ENCODE results near the gene LCLAT1.
"Not testable (repeated sequence)": the region's sequence is repeated elsewhere in the genome, so short reads cannot be mapped to it uniquely, and the experiment has no call there.

The LCLAT1 gene

DNA sequence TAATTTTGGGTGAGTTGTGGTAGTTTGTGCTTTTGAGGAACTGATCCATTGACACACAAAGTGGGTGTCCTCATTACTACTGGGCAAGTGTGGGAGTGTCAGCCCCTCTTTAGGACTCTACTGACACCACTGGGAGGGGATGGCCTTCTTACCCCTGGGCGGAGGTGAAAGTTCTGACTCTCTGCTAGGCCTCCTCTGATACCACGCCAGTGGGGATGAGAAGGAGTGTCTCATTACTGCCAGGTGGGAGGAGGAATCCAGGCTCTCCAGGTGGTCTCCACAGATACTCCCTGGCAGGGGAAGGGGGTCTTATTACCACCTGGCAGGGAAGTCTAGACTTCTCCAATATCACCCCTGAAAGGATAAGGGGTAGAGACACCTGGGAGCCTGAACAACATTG lies 9.1 kb downstream of the LCLAT1 start:
- no peak for DNase-seq

DNA sequence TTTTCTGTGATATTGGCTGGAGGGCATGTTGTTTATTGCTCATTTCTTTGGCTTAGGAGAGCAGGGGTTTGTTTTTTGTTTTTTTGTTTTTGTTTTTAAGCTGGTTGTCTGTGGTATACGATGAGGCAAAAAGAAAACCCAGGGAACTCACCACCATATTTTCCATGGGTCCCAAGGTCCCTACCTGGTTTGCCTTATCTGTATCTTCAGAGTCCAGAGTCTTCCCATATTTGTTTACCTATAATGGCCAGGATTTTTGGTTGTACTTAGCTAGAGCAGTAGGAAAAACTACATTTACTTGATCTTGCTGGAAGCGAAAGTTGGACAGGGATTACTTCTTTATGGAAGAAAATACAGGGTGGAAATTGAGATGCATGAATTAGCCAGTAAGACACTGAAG lies 9.5 kb downstream of the LCLAT1 start:
- no peak for DNase-seq

DNA sequence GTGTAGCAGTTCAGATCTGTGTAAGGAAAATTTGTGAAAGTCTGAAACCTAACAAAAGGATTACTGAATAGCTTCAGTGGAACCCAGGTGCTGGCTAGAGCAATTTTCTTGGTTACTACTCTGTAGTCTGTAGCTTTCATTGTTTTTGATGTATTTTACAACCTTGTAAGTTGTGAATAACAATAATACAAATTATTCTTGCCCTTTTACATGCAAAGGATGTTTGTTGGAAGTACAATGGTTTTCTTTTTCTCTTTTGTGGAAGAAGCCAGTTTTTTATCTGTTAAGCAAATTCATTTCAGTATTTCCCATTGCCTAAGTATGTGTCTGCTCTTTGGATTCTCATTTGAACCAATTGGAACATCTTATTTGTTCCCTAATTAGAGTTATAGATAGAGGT lies 10.2 kb downstream of the LCLAT1 start:
- DNase-seq, result no peak

DNA sequence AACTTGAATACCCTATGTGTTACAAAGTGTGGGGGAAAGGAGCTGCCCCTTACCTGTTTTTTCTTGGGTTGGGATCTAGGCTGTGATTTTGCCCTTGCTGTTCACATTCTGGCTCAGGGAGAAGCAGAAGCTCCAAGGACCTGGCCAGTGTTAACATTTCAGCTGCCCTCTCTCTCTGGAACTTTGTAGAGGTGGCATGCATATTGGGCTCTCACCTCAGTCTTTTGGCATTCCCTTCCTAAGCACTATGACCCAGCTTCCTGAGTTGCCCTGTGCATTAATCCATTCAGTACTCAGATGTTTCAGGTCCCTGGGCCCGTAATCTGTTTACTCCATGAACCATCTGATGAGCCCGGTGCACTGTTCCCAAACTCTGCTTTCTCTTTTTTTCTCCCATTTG lies 12.1 kb downstream of the LCLAT1 start:
- DNase-seq, result no peak

DNA sequence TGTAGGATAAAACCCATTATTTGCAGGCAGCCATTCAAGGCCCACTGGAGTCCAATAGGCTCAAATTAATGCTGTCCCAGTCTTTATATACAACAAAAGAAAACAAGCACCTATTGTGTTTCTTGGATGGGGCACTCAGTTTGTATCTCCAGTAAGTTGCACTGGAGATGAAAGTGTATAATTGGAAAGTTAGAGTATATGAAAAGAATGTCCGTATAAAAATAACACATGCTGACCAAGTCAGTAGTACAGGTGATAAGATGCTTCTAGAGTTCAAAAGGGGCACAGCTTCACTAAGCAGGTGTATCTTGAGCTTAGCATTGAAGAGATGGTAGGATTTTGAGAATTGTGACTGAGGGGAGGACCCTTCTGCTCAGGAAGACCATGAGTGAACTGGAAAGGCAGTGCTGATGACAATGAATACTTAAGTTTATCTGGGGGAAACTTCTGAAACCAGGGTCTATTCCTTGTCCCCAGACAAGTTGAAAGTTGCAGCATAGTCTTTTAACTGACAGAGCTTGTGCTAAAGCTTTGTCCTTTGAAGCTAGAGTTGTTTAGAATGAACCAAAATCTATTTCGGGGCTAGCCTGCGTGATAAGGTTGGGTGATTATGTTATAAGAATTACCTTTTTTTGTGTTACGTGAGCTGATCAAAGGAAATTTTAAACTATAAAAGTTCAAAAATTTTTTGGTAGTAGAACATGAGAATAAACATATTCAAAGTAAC lies 15.2 kb downstream of the LCLAT1 start:
- DNase-seq, result no peak

DNA sequence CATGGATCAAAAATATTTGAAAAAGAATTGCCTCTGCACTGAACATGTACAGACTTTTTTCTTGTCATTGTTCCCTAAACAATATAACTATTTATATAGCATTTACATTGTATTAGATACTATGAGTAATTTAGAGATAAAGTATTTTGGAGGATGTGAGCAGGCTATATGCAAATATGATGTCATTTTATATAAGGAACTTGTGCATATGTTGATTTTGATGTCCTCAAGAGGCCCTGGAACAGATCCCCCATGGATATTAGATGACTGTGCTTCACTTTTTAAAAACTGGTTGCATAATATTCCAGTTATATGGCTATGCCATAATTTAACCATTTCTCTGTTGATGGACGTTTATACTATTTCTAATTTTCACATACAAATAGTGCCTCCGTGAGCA lies 16.5 kb downstream of the LCLAT1 start:
- DNase-seq, result no peak

DNA sequence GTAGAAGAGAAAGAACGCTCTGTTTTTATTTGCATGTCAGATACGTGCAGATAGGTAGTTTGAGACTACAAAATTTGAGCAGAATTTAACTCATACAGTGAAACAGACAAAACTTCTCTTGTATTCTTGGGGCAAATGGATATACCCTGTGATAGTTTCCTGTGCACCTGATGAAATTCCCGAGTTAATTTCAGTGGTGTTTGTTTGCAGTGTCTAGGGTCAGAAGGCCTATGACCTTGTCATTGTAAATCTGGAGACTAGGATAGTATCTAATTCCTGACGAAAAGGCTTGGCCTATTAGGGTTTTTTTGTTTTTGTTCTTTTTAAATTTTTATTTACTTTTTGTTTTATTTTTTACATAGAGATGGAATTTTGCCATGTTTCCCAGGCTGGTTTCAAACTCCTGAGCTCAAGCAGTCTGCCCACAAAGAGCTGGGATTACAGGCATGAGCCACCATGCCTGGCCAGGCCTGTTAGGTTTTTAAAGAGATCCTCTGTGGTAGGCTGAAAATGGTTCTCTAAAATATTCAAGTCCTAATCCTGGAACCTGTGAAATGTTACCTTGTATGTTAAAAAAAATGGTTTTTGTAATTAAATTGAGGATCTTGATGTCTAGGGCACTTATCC lies 17.6 kb downstream of the LCLAT1 start:
- no peak for DNase-seq

DNA sequence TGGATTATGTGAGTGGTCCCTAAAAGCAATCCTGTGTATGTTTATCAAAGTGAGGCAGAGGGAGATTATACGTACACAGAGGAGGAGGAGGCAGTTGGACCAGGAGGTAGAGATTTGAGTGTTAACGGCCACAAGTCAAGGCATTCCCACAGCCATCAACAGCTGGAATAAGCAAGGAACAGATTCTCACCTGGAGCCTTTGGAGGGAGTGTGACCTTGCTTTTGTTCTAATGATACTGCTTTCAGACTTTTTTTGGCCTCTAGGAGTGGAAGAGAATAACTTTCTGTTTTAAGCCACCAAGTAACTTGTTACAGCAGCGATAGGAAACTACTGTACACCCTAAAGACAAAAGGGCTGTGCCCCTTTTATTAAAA lies 18.1 kb downstream of the LCLAT1 start:
- DNase-seq, result no peak

DNA sequence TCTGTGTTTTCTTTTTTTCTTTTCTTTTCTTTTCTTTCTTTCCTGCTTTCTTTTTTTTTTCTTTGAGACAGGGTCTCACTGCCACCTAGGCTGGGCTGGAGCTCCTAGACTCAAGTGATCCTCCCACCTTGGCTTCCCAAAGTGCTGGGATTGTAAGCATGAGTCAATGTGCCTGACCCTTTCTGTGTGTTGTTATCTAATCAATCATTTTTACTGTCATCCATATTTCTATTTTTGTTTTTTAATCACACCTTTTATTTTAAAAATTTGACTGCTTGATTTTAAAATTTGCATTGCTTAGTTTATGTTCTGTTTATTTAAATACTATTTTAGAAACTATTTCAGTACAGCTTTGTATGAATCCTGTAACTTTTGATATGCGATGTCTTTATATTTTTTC lies 19.2 kb downstream of the LCLAT1 start:
- no peak for DNase-seq

DNA sequence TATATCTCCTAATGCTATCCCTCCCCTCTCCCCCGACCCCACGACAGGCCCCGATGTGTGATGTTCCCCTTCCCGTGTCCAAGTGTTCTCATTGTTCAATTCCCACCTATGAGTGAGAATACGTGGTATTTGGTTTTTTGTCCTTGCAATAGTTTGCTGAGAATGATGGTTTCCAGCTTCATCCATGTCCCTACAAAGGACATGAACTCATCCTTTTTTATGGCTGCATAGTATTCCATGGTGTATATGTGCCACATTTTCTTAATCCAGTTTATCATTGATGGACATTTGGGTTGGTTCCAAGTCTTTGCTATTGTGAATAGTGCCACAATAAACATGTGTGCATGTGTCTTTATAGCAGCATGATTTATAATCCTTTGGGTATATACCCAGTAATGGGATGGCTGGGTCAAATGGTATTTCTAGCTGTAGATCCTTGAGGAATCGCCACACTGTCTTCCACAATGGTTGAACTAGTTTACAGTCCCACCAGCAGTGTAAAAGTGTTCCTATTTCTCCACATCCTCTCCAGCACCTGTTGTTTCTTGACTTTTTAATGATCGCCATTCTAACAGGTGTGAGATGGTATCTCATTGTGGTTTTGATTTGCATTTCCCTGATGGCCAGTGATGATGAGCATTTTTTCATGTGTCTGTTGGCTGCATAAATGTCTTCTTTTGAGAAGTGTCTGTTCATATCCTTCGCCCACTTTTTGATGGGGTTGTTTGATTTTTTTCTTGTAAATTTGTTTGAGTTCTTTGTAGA lies 20.2 kb downstream of the LCLAT1 start:
- DNase-seq, result not testable (repeated sequence)

DNA sequence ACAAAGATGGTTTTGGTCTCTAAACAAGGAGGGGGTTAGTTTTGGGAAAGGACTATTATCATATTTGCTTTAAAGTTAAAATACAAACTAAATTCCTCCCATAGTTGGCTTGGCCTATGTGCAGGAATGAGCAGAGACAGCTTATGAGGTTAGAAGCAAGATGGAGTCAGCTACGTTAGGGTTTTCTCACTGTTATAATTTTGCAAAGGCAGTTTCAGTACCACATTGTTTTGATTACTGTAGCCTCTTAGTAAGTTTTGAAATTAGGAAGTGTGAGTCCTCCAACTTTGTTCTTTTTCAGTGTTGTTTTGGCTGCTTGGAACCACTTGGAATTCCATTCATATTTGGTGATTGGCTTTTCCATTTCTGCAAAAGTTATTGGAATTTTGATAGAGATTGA lies 23.4 kb downstream of the LCLAT1 start:
- no peak for DNase-seq

DNA sequence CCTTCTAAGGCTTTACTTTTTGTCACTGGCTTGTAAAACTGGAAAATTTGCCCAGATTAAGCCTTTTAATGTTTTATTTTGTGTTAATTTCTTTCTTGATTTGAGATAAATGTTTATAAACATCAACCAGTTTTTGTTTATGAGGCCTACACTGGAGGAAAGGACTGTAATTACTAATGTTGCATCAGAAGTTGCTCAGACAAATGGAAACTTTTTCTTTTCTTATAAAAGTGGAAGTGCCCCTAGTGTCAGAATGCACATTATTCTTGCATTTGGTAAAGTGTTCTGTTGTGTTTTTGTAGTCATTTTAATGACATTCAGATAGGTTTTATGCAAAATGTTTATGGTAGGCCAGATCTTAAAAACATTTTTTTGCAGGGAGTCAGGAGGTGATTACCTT lies 25.3 kb downstream of the LCLAT1 start:
- no peak for DNase-seq

DNA sequence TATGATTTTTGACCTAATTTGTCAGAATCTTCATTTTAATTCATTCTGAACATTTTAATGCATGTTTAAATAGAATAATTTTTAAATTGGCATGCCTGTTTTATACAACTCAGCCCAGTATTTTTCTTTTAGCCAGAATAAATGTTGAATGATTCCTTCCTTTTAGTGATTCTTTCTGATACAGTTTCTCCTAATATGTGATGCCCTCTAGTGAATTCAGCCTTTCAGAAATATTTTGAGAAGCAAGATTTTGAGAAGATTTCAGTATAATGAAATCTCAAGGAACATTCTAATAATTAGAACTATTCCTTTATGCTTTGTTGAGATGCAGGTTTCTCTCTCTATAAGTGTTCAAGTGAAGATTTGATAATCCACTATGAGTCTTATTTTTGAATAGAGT lies 28.5 kb downstream of the LCLAT1 start:
- no peak for DNase-seq

DNA sequence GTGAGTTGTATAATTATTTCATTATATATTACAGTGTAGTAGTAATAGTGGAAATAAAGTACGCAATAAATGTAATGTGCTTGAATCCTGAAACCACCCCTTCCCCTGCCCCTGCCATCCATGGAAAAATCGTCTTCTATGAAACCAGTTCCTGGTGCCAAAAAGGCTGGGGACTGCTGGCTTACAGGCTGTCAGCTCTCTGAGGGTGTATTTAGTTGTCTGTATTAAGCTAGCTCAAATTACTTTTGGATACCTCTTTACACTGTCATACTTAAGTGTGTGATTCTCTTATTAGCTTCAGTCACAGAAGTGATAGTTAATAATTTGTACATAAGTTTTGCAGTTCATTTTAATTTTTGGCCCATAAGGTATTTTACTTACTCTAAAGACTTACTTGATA lies 29.6 kb downstream of the LCLAT1 start:
- no peak for DNase-seq

DNA sequence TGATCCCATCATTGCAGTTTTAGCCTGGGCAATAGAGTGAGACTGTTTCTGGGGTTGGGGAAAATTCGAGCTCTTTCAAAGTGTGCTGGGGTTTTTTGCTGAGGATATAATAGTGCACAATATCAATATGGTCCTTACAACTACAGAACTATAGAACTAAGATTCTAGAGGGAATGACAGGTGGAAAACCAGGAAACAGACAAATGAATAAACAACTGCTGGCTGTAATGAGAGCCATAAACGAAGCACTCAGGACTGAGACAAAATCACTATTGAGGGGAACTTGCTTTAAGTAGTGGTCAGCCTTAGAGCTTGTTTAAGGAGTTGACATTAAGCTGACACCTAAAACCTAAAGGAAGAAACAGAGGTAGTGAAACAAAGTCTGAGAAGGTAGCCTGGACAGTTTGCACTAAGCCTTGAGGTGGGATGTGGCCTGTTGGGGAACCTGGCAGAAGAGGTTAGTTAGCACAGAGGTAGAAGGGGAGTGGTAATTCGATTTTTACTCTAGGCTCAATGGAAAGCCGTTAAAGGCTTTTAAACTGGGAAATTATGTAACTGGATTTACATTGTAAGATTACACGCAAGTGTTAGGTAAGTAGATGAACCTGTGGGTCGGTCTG lies 33.8 kb downstream of the LCLAT1 start:
- no peak for DNase-seq

DNA sequence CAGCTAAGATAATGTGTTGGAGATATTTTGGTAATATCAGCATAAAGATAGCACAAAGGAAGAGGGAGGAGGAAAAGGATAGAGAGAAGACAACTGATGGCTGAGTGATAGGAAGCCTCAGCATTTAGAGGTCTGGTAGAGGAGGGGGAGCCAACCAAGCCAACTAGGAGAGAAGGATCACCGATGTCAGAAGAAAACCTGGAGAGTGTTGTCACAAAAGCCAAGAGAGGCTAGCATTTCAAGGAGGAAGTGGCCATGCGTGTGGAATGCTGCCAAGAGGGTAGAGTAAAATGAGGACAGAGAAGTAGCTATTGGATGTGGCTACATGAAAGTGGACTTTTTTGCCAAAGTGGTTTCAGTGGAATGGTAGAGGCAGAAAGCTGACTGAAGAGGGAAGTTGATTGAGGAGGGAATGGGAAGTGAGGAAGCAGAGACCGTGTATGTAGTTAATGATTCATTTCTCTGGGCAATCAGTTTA lies 34.3 kb downstream of the LCLAT1 start:
- no peak for DNase-seq

DNA sequence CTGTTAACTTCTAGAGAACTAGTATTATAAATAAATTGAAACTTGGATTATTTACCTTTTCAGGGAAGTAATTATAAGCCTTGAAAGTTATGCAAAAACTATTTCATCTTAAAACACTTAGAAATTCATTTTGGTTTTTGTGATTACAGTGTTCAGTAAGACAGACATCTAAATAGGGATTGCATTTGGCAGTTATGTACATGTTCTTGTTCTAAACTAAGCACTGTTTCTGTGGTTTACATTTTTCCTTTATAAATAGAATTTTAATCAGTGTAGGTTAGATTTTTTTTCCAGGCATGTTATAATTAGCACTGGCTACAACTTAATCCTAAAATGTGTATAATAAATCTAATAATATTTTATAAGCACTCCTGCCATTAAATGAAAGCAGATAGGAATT lies 35.0 kb downstream of the LCLAT1 start:
- no peak for DNase-seq

DNA sequence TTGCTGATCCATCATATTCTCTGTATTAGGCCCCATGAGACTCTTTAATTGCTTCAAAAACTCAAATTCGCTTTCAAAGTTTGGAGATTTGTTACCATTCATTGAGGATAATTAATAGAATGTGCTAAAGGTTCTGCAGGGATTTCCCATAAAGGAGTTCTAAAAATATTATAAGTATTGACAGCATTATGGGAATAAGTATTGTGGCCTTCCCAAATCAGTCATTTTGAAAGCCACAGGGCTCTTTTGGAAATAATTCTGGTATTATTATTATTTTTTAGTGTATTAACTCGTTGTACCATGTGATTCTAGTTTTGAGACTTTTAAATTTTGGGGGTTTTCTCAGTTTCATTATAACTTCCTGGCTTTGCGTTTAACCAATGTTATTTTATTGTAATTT lies 37.1 kb downstream of the LCLAT1 start:
- no peak for DNase-seq

DNA sequence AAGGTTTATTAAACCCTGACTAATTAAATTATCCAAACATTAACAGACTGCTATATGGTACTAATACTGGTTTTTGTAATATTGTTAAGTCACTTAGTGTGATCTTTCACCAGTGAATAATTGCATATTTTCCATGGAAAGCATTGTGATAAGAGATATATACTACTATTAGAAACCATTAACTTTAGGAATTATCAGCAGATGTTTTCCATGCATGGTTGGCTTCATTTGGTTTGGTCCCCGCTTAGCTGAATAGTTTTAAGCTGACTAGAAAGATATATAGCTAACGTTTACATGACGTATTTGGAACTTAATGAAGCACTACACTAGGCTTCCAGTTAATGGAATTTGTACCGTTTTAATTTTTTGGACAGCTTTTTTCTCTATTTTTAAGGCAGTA lies 37.9 kb downstream of the LCLAT1 start:
- DNase-seq, result no peak

DNA sequence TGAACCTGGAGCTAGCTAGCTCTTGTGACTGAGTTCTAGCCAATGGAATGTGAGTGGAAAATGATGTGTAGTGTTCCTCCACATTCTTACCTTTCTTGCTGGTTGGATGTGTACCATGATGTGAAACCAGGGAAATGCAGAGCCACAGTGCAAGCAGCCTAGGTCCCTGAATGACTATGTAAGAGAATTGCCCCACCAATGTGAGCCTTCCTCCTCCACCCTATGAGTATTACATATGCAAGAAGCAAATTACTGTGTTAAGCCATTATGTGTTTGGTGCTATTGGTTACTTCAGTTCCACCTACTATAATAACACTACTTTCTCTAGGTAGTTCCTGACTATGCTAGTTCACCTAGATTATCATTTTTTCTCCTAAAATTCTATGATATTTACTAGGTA lies 39.6 kb downstream of the LCLAT1 start:
- DNase-seq, result no peak

DNA sequence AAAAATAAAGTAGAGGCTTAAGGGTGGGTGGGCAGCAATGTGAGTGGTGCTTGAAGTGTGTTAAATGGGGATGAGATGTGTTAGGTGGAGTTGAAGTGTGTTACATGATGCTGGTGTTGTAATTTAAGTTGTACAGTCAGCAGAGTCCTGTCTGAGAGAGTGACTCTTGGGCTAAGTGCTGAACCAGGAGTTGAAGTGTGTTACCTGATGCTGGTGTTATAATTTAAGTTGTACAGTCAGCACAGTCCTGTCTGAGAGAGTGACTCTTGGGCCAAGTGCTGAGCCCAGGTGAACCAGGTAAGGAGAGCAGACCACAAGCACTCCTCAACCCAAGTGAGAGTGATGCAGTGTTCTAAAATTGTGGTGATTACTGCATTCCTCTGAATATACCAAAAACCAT lies 40.6 kb downstream of the LCLAT1 start:
- no peak for DNase-seq

DNA sequence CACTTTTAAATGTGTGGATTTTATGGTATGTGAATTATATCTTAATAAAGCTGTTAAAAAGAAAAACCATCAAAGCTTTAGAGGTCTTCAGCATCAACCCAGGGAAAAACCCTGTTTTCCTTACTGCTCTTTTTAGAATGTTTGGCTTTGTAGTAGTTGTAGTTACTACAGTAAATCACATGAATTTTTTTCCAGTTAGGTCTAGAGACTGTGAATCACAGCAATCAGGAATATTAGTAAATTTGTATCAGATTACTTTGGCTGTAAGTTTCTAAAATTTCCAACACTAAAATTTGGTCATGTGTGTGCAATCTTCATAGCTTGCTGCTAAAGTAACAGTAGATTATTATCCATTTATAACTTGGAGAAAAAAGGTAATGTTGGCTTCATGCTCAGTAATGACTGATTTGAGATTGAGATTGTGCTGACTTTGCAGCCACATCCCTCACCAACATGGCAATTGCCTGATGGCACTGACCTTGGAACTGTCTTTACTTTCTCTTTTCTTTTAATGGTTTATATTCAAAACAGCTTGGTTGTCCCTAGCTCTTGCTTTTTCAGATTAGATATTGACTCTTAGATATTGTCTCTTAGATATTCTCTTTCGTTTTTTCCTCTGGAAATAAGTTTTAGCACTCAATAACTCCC lies 41.1 kb downstream of the LCLAT1 start:
- no peak for DNase-seq

DNA sequence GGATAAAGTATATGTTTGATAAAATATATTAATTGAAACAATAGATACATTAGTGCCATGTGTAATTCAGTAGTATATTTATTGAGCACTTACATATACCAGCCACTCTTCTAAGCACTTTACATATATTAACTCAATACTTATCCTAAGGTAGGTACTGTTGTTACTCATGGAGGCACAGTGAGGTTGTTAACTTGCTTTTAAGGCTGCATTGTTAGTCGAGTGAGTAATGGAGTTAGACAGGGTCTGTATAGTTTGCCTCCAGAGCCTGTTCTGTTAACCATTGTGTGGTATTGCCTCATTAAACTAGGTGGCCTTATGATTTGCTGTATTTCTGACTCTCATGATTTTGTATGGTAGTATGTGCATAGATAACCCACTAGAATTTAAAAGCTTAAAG lies 44.2 kb downstream of the LCLAT1 start:
- DNase-seq, result no peak

Measured in left hindlimb (tissue), 1 donor.